Kidney (tissue), 14 donors: ENCODE data around the gene KLHL7. TPM values are rescaled to one million over a fixed set of nuclear protein-coding genes. Genes with fewer than 3 reads are reported as not detected.

Experiments used
- DNase-seq, 5 donors: peaks; one replicate each; pipeline ENCODE4 v3.0.0-alpha.2; 2013 to 2020
- FAIRE-seq: peaks from 2 replicates; lab custom pipeline; 2012; peaks lifted over from hg19 to GRCh38; lab: Jason Lieb, UNC
- H3K27ac ChIP-seq, 2 donors: one replicate each; pipeline ENCODE4 v1.7.0; 2013; ENCODE audit warnings: low read depth in 2 of 2, low read length in 2 of 2, inconsistent platforms in 1 of 2
- H3K27me3 ChIP-seq: one replicate; pipeline ENCODE4 v1.7.1; 2013; ENCODE audit warnings: low read length, inconsistent platforms; ENCODE audit not compliant: control insufficient read depth, insufficient read depth
- H3K36me3 ChIP-seq, 3 donors: one replicate each; pipeline versions ENCODE4 v1.7.0 to v1.7.1; 2013; ENCODE audit warnings: low read length in 3 of 3, control low read depth in 1 of 3, inconsistent platforms in 1 of 3; ENCODE audit not compliant: insufficient read depth in 3 of 3, control insufficient read depth in 2 of 3
- H3K4me1 ChIP-seq, 3 donors: one replicate each; pipeline versions ENCODE4 v1.7.0 to v1.7.1; 2013; ENCODE audit warnings: low read length in 3 of 3, inconsistent platforms in 1 of 3, low read depth in 1 of 3; ENCODE audit not compliant: control insufficient read depth in 2 of 3, insufficient read depth in 2 of 3
- H3K4me3 ChIP-seq, 3 donors: one replicate each; pipeline versions ENCODE4 v1.7.0 to v1.8.1; 2013; ENCODE audit warnings: low read length in 3 of 3, control low read depth in 1 of 3, inconsistent platforms in 1 of 3
- H3K9ac ChIP-seq, 3 donors: one replicate each; pipeline versions ENCODE4 v1.7.0 to v1.7.1; 2013; ENCODE audit warnings: low read length in 3 of 3, control low read depth in 1 of 3, inconsistent platforms in 1 of 3
- H3K9me3 ChIP-seq, 3 donors: one replicate each; pipeline versions ENCODE4 v1.7.0 to v1.7.1; 2013; ENCODE audit warnings: low read length in 3 of 3, control low read depth in 1 of 3, inconsistent platforms in 1 of 3; ENCODE audit not compliant: control insufficient read depth in 2 of 3, insufficient read depth in 1 of 3
- CTCF ChIP-seq: IDR thresholded peaks from 3 replicates; pipeline ENCODE4 v1.5.1; 2012; ENCODE audit warnings: mild to moderate bottlenecking, moderate library complexity, borderline replicate concordance; ENCODE audit not compliant: insufficient read depth; ENCODE audit errors: extremely low read depth
- intact Hi-C: fragments of 100-400 bp; cut with DNase I; formaldehyde crosslinking; loops from one replicate; pipeline ENCODE4 v1.11.1; 2022
- polyA plus RNA-seq: library from polyadenylated mRNA; stranded (reverse); fragments of 350-450 nt; fragmentation: Illumina TruSeq; extraction: RNeasy Lipid Tissue Mini Kit (QIAGEN cat#74804); gene quantifications from one replicate; pipeline ENCODE4 v1.2.3, GENCODE V29; 2014; ENCODE audit warnings: low read depth, low replicate concordance; ENCODE audit not compliant: insufficient read depth
- total RNA-seq: library from RNA; stranded (reverse); fragmentation: NEBNext Ultra II Directional; extraction: Animal tissue kit (Norgen Biotek cat#: 25700); gene quantifications from one replicate; pipeline ENCODE4 v1.2.1, GENCODE V29; 2021
- donor health status: control.
- donor health status: control.
- donor health status: control.
- donor health status: control.
- donor health status: control.
- donor health status: DM: yes; HTN: yes; CAD: no.
- donor health status: Normal renal cell carcinoma (clear cell type).

Gene KLHL7
- total and polyA plus RNA-seq, 2 donors from 2014 or later, result 13.3 to 20.6 TPM

DNA sequence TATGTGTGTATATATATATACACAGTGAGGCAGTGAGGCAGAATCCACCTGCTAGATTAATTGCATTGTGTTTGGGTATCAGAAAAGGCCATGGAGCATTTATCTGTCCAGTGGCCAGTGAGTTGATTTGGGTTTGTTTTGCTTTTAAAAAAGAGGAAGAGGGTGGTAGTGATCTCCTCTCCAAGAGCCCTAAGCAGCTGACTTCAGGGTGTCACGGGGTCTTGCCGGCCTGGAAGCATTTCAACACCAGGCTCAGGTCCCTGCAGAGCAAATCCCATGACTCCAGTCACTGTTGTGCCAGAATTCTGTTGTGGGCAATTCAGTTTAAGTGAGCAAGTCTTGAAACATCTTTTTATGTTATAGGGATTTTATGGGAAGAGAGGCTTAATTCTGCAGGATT, 110.4 kb downstream of the KLHL7 start:
- no peaks in the 10 kb centered on the region for H3K9me3 ChIP-seq
- no peak overlapping the region for H3K4me3 ChIP-seq
- no peaks in the 10 kb centered on the region for H3K36me3 ChIP-seq
- FAIRE-seq (no peak), DNase-seq (no peak)
- peaks cover 3 to 10% (median 5%) of the 10 kb centered on the region in 3 donors for H3K4me1 ChIP-seq
- no peaks in the 10 kb centered on the region for H3K27me3 ChIP-seq
- intact Hi-C loops, result no loop called here
- H3K9ac ChIP-seq, result no peak overlapping the region
- no peak overlapping the region for H3K27ac ChIP-seq
- TF ChIP-seq CTCF, result no peak

- DNase-seq (no peak), FAIRE-seq (no peak)
- Histone ChIP-seq H3K27me3 (no peaks in the 10 kb centered on the region), H3K9me3 (no peaks in the 10 kb centered on the region), H3K4me3 (no peak overlapping the region), H3K4me1 (no peaks in the 10 kb centered on the region), H3K27ac (no peak overlapping the region), H3K36me3 (no peaks in the 10 kb centered on the region), H3K9ac (no peak overlapping the region)
- intact Hi-C loops, result no loop called here
- TF ChIP-seq CTCF, result no peak
These were observed 112.6 kb downstream of the KLHL7 start for GRCh38 chr7:23218196-23218595.

GRCh38 chr7:23220690-23221305, 115.2 kb downstream of the KLHL7 start:
- Histone ChIP-seq H3K9me3 (no peaks in the 10 kb centered on the region), H3K27ac (no peak overlapping the region), H3K36me3 (no peaks in the 10 kb centered on the region), H3K4me1 (no peaks in the 10 kb centered on the region), H3K9ac (no peak overlapping the region), H3K4me3 (no peak overlapping the region), H3K27me3 (no peaks in the 10 kb centered on the region)
- FAIRE-seq (no peak), DNase-seq (no peak)
- no peak for TF ChIP-seq CTCF
- intact Hi-C loops, result no loop called here
